Measurements from ENCODE around the gene SLC2A6. TPM values are rescaled to one million over a fixed set of nuclear protein-coding genes. Genes with fewer than 3 reads are reported as not detected.

Gene SLC2A6
- total RNA-seq, 2 experiments from 2014 or later: 5.4 to 6.7 TPM

- Mint-ChIP-seq H3K27me3 (no peaks in the 10 kb centered on the region), H3K27ac (peak overlapping the region; percentile 42), H3K36me3 (ENCODE audit: low read depth) (no peaks in the 10 kb centered on the region), H3K4me3 (peak overlapping the region; percentile 77), H3K9me3 (no peaks in the 10 kb centered on the region), H3K4me1 (ENCODE audit: low read depth) (peaks cover 8% of the 10 kb centered on the region)
- CTCF ChIA-PET: interaction anchor here (1.1 to 2.4 kb wide), 2 partner anchors 19 to 74 kb away, joined by 3 to 12 read pairs; partner anchors contain the start of gene CACFD1
- TF ChIP-seq CTCF (IDR thresholded peaks at IDR 0.05): no peak
- POLR2A ChIA-PET: interaction anchor here (1.2 to 1.6 kb wide), 2 partner anchors 9 to 144 kb away, joined by 4 read pairs; no protein-coding TSS in a partner anchor
- intact Hi-C loops (cut with micrococcal nuclease): no loop called here
- ATAC-seq (peak; percentile 14), DNase-seq (peak; percentile 46)
These were observed 678 bp downstream of the SLC2A6 start for GRCh38 chr9:133477992-133478850.

- CTCF ChIA-PET: interaction anchor here (1.1 to 2.4 kb wide), 2 partner anchors 18 to 73 kb away, joined by 3 to 12 read pairs; partner anchors contain the start of gene CACFD1
- DNase-seq: no peak
- H3K27ac Mint-ChIP-seq: no peak overlapping the region
- H3K4me3 Mint-ChIP-seq: peak overlapping the region; percentile 77
- H3K4me1 Mint-ChIP-seq (ENCODE audit: low read depth): peaks cover 8% of the 10 kb centered on the region
- H3K9me3 Mint-ChIP-seq: no peaks in the 10 kb centered on the region
- intact Hi-C loops (cut with micrococcal nuclease): no loop called here
- no peaks in the 10 kb centered on the region for H3K27me3 Mint-ChIP-seq
- POLR2A ChIA-PET: no interaction called here
- H3K36me3 Mint-ChIP-seq (ENCODE audit: low read depth): no peaks in the 10 kb centered on the region
- no peak for ATAC-seq
- no peak for TF ChIP-seq CTCF (IDR thresholded peaks at IDR 0.05)
These were observed 1.4 kb downstream of the SLC2A6 start for GRCh38 chr9:133477461-133477860.

DNA sequence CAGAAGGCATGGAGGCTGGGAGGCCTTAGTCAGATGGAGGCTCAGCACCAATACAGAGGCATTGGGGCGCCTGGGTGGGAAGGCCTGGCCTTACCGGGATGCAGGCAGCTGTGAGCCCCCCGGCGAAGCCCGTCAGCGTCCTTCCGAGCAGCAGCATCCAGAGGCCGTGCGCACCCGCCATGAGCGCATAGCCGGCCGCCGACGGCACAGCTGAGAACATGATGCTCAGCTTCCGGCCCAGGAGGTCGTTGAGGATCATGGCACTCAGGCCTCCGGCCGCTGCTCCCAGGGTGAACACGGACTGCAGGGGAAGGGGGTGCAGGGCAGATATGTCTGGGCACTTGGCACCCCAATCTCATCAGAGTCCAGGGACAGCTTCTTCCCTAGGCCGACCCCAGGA, 2.0 kb downstream of the SLC2A6 start:
- intact Hi-C loops (cut with micrococcal nuclease): no loop called here
- Mint-ChIP-seq H3K9me3 (no peaks in the 10 kb centered on the region), H3K27ac (no peak overlapping the region), H3K4me3 (no peak overlapping the region), H3K27me3 (no peaks in the 10 kb centered on the region), H3K4me1 (ENCODE audit: low read depth) (peaks cover 8% of the 10 kb centered on the region), H3K36me3 (ENCODE audit: low read depth) (peaks cover under 1% of the 10 kb centered on the region)
- CTCF ChIA-PET: interaction anchor here (0.7 to 1.1 kb wide), 2 partner anchors 10 to 72 kb away, joined by 3 to 4 read pairs; no protein-coding TSS in a partner anchor
- POLR2A ChIA-PET: interaction anchor here (0.7 kb wide), 1 partner anchor 11 kb away, joined by 3 read pairs; no protein-coding TSS in a partner anchor
- DNase-seq: no peak
- ATAC-seq: no peak
- no peak for TF ChIP-seq CTCF (IDR thresholded peaks at IDR 0.05)

DNA sequence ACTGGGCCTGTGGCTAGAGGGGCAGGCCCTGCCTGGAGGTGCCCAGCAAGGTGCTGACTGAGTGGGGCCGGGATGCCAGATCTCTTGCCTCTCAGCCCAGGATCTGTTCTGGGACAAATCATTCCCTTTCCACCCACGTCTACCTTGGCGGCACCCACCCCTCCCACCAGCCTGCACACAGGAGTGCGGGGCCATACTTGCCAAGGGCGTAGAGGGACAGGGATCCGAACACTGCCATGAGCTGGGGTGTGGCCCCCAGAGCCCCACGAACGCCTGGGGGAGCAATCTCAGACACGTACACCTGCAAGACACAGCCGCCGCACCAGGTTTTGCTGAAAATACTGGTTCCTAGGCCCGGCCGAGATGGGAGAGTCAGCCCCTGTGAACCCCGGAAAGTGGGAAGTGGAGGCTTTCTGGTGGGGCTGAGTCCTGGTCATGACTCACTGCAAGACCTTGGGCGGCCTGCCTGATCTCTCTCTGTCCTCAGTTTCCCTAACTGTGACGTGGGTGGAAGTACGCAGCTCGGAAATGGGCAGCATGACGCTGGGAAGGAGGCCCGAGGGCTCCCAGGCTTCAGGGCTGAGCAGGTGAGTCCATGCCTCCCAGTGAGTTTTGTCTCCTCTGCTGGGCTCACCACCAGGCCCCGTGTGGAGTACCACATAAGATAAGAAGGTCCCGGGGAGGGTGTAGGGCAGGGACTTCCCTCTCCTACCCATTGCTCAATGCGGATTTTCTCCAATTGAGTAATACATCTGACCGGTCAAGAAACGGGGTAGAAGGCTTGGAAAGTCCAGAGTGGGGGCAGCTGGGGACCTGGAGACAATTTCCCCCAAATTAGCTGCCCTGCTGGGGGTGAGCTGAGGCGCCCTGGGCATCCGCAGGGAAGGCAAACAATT, 2.6 kb downstream of the SLC2A6 start:
- ChIA-PET POLR2A (interaction anchor here (0.7 to 1.0 kb wide), 3 partner anchors 10 to 126 kb away, joined by 3 to 5 read pairs (median 3); partner anchors contain the start of gene CACFD1), CTCF (interaction anchor here (0.7 kb wide), 1 partner anchor 10 kb away, joined by 4 read pairs; no protein-coding TSS in a partner anchor)
- H3K4me1 Mint-ChIP-seq (ENCODE audit: low read depth): peaks cover 8% of the 10 kb centered on the region

More for the DNA sequence above, 2.6 kb downstream of the SLC2A6 start:
- Mint-ChIP-seq H3K27ac (no peak overlapping the region), H3K9me3 (no peaks in the 10 kb centered on the region), H3K27me3 (no peaks in the 10 kb centered on the region), H3K4me3 (no peak overlapping the region), H3K36me3 (ENCODE audit: low read depth) (peaks cover 2% of the 10 kb centered on the region)
- ATAC-seq: no peak
- intact Hi-C loops (cut with micrococcal nuclease): no loop called here
- TF ChIP-seq CTCF (IDR thresholded peaks at IDR 0.05): no peak
- no peak for DNase-seq

All from activated CD8-positive, alpha-beta T cell treated with anti-CD3 and anti-CD28 coated beads for 36 hours (primary cell).